ENCODE measurements around the gene IFNA17.
"Not testable (repeated sequence)": the region's sequence is repeated elsewhere in the genome, so short reads cannot be mapped to it uniquely, and the experiment has no call there.

The IFNA17 gene

GRCh38 chr9:21194867-21195776, 32.9 kb downstream of the IFNA17 start:
- DNase-seq (ENCODE audit: low spot score); H3K4me3 ChIP-seq; H3K27ac ChIP-seq: not testable (repeated sequence)
- TF ChIP-seq CTCF (IDR thresholded peaks at IDR 0.05), result peak; percentile 26

GRCh38 chr9:21187487-21187886, 40.5 kb downstream of the IFNA17 start, which contains the start of gene IFNA4:
IFNA4 (minus strand) TSS chr9:21187587; CDS start chr9:21187531, 56 bp downstream.
- not testable (repeated sequence) for DNase-seq (ENCODE audit: low spot score); H3K4me3 ChIP-seq

GRCh38 chr9:21182810-21183736, 44.9 kb downstream of the IFNA17 start:
- not testable (repeated sequence) for H3K4me3 ChIP-seq; DNase-seq (ENCODE audit: low spot score); H3K27ac ChIP-seq

More at GRCh38 chr9:21187487-21187886, 40.5 kb downstream of the IFNA17 start, which contains the start of gene IFNA4:
- H3K27ac ChIP-seq, result not testable (repeated sequence)

Measured in coronary artery (tissue), 2 donors.